Coronary artery (tissue), 2 donors: Measurements from ENCODE around the gene INPP5A.
"Not testable (repeated sequence)": the region's sequence is repeated elsewhere in the genome, so short reads cannot be mapped to it uniquely, and the experiment has no call there.

Source experiments
- DNase-seq: peaks from one replicate; pipeline ENCODE4 v3.0.0-alpha.2; 2017; ENCODE audit warnings: low spot score
- H3K27ac ChIP-seq, 2 donors: fragments of 200-600 bp; sonication (generic); one replicate each; pipeline ENCODE4 v1.5.1; 2016 to 2019
- H3K4me3 ChIP-seq: fragments of 200-600 bp; sonication (generic); 2 replicates; pipeline ENCODE4 v1.5.1; 2016; ENCODE audit warnings: mild to moderate bottlenecking, moderate library complexity
- CTCF ChIP-seq: fragments of 200-600 bp; sonication (generic); IDR thresholded peaks from one replicate; pipeline ENCODE4 v1.5.1; 2019; ENCODE audit warnings: antibody characterized with exemption

Gene INPP5A

DNA sequence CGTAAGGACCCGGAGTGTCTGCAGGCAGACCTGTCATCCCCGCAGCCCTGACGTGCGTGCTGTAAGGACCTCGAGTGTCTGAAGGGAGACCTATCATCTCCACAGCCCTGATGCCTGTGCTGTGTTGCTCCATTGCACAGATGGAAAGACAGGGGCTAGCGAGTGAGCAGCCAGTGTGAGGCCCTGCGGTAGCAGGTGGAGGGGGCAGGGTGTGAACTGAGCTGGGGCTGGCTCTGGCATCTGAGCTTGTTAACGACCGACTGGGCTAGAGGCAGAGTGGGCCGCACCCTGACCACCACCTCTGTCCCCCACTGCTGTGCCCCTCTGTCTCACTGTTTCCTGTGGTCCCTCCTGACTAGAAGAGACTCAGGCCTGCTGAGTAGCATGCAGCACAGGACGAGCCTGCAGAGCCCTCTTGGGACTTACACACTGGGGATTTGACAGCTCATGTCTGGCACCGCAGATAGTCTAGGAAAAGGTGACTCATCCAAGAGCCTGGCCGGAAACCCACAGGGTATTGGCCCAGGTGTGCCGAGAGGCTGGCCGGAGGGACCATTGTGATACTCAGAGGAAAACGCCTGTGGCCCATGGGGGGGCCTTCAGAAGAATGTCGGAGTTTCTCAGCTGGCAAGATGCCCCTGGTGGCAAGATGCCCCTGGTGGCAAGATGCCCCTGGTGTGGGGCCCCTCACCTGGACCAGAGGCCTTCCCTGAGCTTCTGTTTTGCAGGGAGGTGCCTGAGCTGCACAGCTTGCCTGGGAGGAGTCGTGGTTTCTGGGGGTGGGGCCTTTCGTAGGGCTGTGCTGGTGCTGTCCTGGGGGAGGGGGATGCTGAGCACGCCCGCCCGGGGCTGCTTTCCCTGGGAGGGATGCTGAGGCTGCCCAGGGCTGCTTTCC is 34.3 kb downstream of the INPP5A start:
- DNase-seq, result no peak
- peak overlapping the region; percentile 52 to 76 for H3K27ac ChIP-seq
- H3K4me3 ChIP-seq, result peak overlapping the region; percentile 26
- no peak for TF ChIP-seq CTCF

GRCh38 chr10:132572545-132572937 is 35.0 kb downstream of the INPP5A start:
- peak overlapping the region; percentile 52 to 76 for H3K27ac ChIP-seq
- peak overlapping the region; percentile 26 for H3K4me3 ChIP-seq
- TF ChIP-seq CTCF, result no peak
- DNase-seq, result no peak

- DNase-seq, H3K4me3 ChIP-seq: not testable (repeated sequence)
- peak overlapping the region; percentile 5 to 76 for H3K27ac ChIP-seq
Measured at GRCh38 chr10:132572946-132573345, 35.4 kb downstream of the INPP5A start.

- no peak for DNase-seq
- H3K27ac ChIP-seq, result no peak overlapping the region
- no peak for TF ChIP-seq CTCF
Measured at GRCh38 chr10:132574288-132574687, 36.7 kb downstream of the INPP5A start.

DNA sequence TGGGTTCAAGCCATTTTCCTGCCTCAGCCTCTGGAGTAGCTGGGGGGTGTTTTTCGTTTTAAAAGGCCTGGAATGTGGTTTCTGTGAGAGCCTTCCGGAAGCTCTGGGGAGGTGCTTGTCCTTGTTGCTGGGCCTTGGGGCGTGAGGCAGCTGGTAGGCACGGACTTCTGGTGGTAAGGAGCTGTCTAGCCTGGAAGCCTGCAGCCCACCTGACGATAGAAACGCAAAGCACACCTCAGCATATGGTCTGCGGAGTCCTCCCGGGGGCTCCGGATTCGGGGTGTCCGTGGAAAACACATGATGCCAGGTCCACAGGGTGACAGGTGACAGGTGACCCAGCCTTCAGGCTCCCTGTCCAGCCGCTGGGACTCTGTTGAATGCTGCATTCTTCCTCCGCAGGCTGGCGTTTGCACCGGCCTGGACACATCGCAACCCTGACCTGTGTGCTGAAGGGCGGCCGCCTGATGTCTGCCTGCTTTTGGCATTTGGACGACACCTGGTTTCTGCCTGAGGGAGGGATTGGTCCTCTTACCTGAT is 37.3 kb downstream of the INPP5A start:
- DNase-seq, result no peak
- Histone ChIP-seq H3K27ac (peak overlapping the region; percentile 84 to 88), H3K4me3 (peak overlapping the region; percentile 56)
- TF ChIP-seq CTCF, result no peak

More at GRCh38 chr10:132574288-132574687, 36.7 kb downstream of the INPP5A start:
- H3K4me3 ChIP-seq, result no peak overlapping the region

DNA sequence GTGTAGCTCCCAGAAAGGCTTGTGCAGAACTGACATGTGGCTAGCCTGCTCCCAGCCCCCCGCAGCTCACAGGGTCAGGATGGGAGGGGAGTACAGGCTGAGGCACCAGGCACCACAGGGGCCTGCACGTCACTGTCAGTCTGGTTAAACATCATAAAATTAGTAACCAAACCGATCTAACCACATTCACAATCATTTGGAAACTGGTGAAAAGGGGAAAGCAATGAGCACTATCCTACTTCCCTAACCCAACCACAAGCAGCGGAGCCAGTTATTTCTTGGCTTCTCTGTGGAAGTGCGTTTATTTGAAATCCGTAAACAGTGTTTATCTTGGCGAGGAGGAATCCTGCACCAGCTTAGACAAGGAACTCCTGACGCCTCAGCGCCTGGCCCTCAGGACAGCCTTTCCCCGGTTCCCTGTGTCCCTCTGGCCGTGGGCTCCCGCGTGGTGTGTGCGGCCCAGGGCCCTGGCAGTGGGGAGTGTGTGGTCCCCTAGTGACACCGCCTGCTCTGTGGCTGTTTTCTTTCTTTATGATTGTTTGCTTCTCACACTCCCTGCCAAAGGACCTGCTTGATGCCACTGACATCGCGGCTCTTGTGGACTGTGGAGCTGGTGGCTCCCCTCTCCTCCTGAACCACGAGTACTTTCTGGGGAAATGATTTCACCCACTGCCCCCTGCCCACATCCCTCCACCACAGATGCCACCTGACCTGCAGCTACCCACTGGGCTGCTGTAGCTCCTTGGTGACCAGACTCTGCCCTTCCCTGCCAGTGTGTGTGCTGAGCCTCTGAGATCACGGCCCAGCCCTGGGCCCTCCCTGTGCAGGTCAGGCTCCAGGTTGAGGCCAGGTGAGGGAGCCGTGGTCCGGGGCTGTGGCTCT is 38.0 kb downstream of the INPP5A start:
- Histone ChIP-seq H3K27ac (peak overlapping the region; percentile 84 to 88), H3K4me3 (peak overlapping the region; percentile 56)
- DNase-seq, result no peak
- TF ChIP-seq CTCF, result no peak

DNA sequence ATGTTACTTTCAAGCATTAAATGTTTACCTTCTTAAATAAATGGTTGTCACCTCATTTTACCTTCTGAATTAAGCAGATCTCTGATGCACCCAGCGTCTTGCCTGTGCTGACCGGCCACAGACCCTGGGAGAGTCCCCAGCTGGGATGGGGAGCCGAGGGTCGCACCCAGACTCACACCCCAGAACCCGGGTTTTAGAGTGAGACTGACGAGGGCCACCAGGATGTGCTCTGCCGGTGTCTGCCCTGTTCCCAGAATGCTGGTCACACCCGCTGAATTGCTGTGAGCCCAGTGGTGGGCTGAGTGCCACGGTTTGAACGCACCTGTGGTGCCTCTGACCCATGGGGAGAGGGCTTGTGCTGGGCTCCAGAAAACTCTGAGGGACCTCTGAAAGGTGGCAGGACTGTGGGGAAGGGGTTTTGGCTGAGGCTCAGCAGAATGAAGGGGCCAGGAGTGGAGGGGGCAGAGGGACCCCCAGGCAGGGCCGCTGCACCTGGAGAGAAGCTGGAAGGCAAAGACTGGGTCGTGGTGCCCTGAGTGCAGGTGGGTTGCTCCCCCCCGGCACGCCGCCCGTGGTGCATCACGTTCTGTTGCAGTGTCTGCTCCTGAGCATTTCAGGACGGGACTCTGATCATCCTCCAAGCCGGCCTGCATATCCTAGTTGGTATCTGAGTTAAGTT is 39.2 kb downstream of the INPP5A start:
- TF ChIP-seq CTCF, result no peak
- Histone ChIP-seq H3K27ac (peak overlapping the region; percentile 52 to 84), H3K4me3 (no peak overlapping the region)
- no peak for DNase-seq
